Measurements from ENCODE around the gene PTPRM.

PTPRM gene

GRCh38 chr18:7626922-7627440, 59.9 kb downstream of the PTPRM start:
- Histone ChIP-seq H3F3A (ENCODE audit: insufficient read depth) (no peaks in the 10 kb centered on the region), H3K27ac (ENCODE audit: low read depth, low read length) (no peak overlapping the region), H3K4me3 (ENCODE audit: insufficient read depth, low read length, poor library complexity, severe bottlenecking) (no peak overlapping the region), H3K36me3 (ENCODE audit: low read length) (no peaks in the 10 kb centered on the region), H4K20me1 (ENCODE audit: low read depth, low read length) (no peaks in the 10 kb centered on the region), H3K9me3 (ENCODE audit: insufficient read depth, low read length) (no peaks in the 10 kb centered on the region), H3K9ac (ENCODE audit: low read length) (no peak overlapping the region), H2AFZ (ENCODE audit: low read depth, low read length, severe bottlenecking) (no peak overlapping the region), H3K9me2 (replicated peaks; ENCODE audit: insufficient read depth, low read length) (no peaks in the 10 kb centered on the region), H3K79me2 (ENCODE audit: insufficient read depth, low read length) (no peaks in the 10 kb centered on the region), H3K27me3 (ENCODE audit: low read length) (no peaks in the 10 kb centered on the region), H3K4me2 (ENCODE audit: low read depth, low read length, poor library complexity, severe bottlenecking) (no peak overlapping the region)
- no peak for TF ChIP-seq EZH2phosphoT487 (conservative IDR thresholded peaks at IDR 0.05; ENCODE audit: low read length)
- TF ChIP-seq, protein P1, sequence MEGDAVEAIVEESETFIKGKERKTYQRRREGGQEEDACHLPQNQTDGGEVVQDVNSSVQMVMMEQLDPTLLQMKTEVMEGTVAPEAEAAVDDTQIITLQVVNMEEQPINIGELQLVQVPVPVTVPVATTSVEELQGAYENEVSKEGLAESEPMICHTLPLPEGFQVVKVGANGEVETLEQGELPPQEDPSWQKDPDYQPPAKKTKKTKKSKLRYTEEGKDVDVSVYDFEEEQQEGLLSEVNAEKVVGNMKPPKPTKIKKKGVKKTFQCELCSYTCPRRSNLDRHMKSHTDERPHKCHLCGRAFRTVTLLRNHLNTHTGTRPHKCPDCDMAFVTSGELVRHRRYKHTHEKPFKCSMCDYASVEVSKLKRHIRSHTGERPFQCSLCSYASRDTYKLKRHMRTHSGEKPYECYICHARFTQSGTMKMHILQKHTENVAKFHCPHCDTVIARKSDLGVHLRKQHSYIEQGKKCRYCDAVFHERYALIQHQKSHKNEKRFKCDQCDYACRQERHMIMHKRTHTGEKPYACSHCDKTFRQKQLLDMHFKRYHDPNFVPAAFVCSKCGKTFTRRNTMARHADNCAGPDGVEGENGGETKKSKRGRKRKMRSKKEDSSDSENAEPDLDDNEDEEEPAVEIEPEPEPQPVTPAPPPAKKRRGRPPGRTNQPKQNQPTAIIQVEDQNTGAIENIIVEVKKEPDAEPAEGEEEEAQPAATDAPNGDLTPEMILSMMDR (IDR thresholded peaks at IDR 0.05; ENCODE audit: insufficient read depth, low read length, poor library complexity, severe bottlenecking): no peak

DNA sequence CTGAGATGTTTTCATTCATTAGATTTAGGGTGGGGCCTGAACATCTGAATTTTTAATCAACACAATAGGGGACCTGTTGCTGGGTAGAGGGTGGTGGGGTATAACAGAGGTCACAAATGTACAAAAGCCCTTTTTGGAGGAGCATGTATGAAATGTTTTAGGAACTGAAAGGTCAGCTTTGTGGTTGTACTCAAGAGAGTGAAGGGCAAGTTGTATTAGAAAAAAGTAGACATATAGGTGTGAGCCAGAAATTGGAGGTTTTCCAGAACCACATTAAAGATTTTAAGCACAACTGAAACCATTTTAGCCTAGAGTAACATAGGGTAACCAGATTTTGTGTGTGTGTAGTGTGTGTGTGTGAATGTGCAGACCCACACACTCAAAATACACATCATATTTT, 62.3 kb downstream of the PTPRM start:
- no peak overlapping the region for H3K4me2 ChIP-seq (ENCODE audit: low read depth, low read length, poor library complexity, severe bottlenecking)
- H4K20me1 ChIP-seq (ENCODE audit: low read depth, low read length): no peaks in the 10 kb centered on the region
- H3K9me2 ChIP-seq (replicated peaks; ENCODE audit: insufficient read depth, low read length): no peaks in the 10 kb centered on the region
- no peak overlapping the region for H2AFZ ChIP-seq (ENCODE audit: low read depth, low read length, severe bottlenecking)
- H3K9me3 ChIP-seq (ENCODE audit: insufficient read depth, low read length): no peaks in the 10 kb centered on the region
- H3K27me3 ChIP-seq (ENCODE audit: low read length): no peaks in the 10 kb centered on the region
- no peak overlapping the region for H3K4me3 ChIP-seq (ENCODE audit: insufficient read depth, low read length, poor library complexity, severe bottlenecking)
- H3K9ac ChIP-seq (ENCODE audit: low read length): no peak overlapping the region
- no peaks in the 10 kb centered on the region for H3K36me3 ChIP-seq (ENCODE audit: low read length)
- H3K27ac ChIP-seq (ENCODE audit: low read depth, low read length): no peak overlapping the region
- H3F3A ChIP-seq (ENCODE audit: insufficient read depth): no peaks in the 10 kb centered on the region
- no peaks in the 10 kb centered on the region for H3K79me2 ChIP-seq (ENCODE audit: insufficient read depth, low read length)
- TF ChIP-seq EZH2phosphoT487 (conservative IDR thresholded peaks at IDR 0.05; ENCODE audit: low read length): no peak
- TF ChIP-seq, protein P1 (IDR thresholded peaks at IDR 0.05; ENCODE audit: insufficient read depth, low read length, poor library complexity, severe bottlenecking): no peak

DNA sequence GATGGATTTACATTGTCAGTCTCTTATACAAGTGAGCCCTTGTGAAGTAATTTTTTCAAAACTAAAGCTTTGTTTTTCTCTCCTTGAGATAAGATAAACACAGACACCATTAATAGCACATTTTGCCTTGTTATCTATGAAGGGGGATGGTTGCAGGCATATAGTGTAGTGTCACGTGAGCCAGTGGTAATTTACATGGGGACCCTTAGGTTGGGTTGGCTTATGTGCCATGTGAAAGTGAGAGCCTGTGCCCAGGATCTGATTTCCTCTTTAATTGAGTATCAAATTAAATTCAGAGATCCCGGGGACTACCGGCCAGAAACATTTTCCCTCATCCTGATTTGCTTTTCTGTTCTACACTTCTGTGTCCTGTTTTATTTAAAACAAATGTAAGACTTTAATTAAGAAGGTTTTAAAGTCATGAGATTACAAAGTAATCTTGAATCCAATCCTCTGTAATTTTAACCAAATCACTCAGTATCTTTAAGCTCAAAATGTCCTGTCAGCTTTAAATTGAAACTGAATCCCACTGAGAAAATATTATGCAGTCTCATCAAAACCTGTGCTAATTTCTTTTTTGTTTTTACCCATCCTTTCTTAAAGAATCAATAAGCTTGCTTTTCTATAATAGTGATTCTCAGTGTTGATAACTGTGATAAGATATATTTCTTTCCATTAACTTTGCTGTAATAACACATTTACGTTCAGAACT, 63.8 kb downstream of the PTPRM start:
- Histone ChIP-seq H3K36me3 (ENCODE audit: low read length) (no peaks in the 10 kb centered on the region), H3K27me3 (ENCODE audit: low read length) (no peaks in the 10 kb centered on the region), H3K79me2 (ENCODE audit: insufficient read depth, low read length) (no peaks in the 10 kb centered on the region), H3K9ac (ENCODE audit: low read length) (no peak overlapping the region), H3F3A (ENCODE audit: insufficient read depth) (no peaks in the 10 kb centered on the region), H2AFZ (ENCODE audit: low read depth, low read length, severe bottlenecking) (no peak overlapping the region), H3K9me3 (ENCODE audit: insufficient read depth, low read length) (no peaks in the 10 kb centered on the region), H3K9me2 (replicated peaks; ENCODE audit: insufficient read depth, low read length) (no peaks in the 10 kb centered on the region), H4K20me1 (ENCODE audit: low read depth, low read length) (no peaks in the 10 kb centered on the region), H3K4me3 (ENCODE audit: insufficient read depth, low read length, poor library complexity, severe bottlenecking) (no peak overlapping the region), H3K27ac (ENCODE audit: low read depth, low read length) (no peak overlapping the region), H3K4me2 (ENCODE audit: low read depth, low read length, poor library complexity, severe bottlenecking) (no peak overlapping the region)
- TF ChIP-seq EZH2phosphoT487 (conservative IDR thresholded peaks at IDR 0.05; ENCODE audit: low read length): no peak
- TF ChIP-seq, protein P1 (IDR thresholded peaks at IDR 0.05; ENCODE audit: insufficient read depth, low read length, poor library complexity, severe bottlenecking): no peak

Data from SU-DHL-6 (cell line).